Lower leg skin (tissue), 4 donors: ENCODE measurements around the gene ZMAT3. TPM values are rescaled to one million over a fixed set of nuclear protein-coding genes. Genes with fewer than 3 reads are reported as not detected.
"Not testable (repeated sequence)": the region's sequence is repeated elsewhere in the genome, so short reads cannot be mapped to it uniquely, and the experiment has no call there.

Experiments used
- DNase-seq, 2 donors: peaks; one replicate each; pipeline ENCODE4 v3.0.0-alpha.2; 2019; ENCODE audit warnings: low spot score in 2 of 2
- H3K4me3 ChIP-seq: fragments of 200-600 bp; sonication (generic); 2 replicates; pipeline ENCODE4 v1.5.1; 2017; ENCODE audit warnings: mild to moderate bottlenecking, low read depth; ENCODE audit not compliant: poor library complexity, severe bottlenecking
- POLR2A ChIP-seq, 2 donors: fragments of 450-650 bp; IDR thresholded peaks; one replicate each; pipeline ENCODE4 v1.6.1; 2016 to 2017; ENCODE audit warnings: antibody characterized with exemption in 2 of 2, mild to moderate bottlenecking in 1 of 2, moderate library complexity in 1 of 2
- WGBS, 2 donors: methylation state at CpG; one replicate each; pipeline ENCODE4 v1.1.5; 2018; 5-methylcytosine and 5-hydroxymethylcytosine counted together
- intact Hi-C: fragments of 100-400 bp; cut with DNase I; formaldehyde crosslinking; loops from one replicate; pipeline ENCODE4 v1.15.0; 2023; ENCODE audit warnings: low total_unique reads
- total RNA-seq, 4 donors: library from RNA; depleted of rRNA; stranded (reverse); fragments of >200 nt; gene quantifications; one replicate each; pipeline ENCODE4 v1.1.0, GENCODE V29; 2016
- TF ChIP-seq, protein P1 (sequence below), 3 donors: fragments of 450-650 bp; IDR thresholded peaks; one replicate each; pipeline ENCODE4 v1.5.1; 2016; ENCODE audit warnings: antibody characterized with exemption in 3 of 3, mild to moderate bottlenecking in 3 of 3, moderate library complexity in 2 of 3

Gene ZMAT3
- total RNA-seq, 4 donors from 2014 or later = 6.3 to 11.2 (median 10.2) TPM

GRCh38 chr3:179038216-179038898 lies 33.3 kb downstream of the ZMAT3 start:
- TF ChIP-seq, protein P1, sequence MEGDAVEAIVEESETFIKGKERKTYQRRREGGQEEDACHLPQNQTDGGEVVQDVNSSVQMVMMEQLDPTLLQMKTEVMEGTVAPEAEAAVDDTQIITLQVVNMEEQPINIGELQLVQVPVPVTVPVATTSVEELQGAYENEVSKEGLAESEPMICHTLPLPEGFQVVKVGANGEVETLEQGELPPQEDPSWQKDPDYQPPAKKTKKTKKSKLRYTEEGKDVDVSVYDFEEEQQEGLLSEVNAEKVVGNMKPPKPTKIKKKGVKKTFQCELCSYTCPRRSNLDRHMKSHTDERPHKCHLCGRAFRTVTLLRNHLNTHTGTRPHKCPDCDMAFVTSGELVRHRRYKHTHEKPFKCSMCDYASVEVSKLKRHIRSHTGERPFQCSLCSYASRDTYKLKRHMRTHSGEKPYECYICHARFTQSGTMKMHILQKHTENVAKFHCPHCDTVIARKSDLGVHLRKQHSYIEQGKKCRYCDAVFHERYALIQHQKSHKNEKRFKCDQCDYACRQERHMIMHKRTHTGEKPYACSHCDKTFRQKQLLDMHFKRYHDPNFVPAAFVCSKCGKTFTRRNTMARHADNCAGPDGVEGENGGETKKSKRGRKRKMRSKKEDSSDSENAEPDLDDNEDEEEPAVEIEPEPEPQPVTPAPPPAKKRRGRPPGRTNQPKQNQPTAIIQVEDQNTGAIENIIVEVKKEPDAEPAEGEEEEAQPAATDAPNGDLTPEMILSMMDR (IDR thresholded peaks at IDR 0.05) = no peak
- no peak for TF ChIP-seq POLR2A (IDR thresholded peaks at IDR 0.05)
- WGBS, 2 donors = 79 to 91% methylated on average over 12 of the region's 12 CpGs
- intact Hi-C loops = no loop called here
- no peak overlapping the region for H3K4me3 ChIP-seq
- DNase-seq = no peak

DNA sequence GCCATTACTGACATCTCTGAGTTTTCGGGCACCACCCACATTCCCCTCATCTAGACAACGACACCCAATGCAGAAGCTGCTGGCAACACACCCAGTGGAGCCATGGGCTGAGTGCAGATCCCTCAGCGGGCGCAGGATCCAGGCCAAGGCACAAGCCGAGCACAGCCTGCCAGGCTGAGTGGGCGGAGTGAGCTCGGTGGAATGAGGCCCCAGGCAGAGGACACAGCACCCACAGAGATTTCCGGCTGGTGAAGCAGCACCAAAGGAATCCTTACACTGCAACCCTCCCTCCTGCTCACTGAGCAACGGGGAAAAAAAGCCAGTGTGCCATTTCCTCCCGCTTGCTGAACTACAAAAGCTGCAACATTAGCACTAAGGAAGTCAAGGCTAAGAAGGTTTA lies 34.3 kb downstream of the ZMAT3 start:
- H3K4me3 ChIP-seq = no peak overlapping the region
- TF ChIP-seq, protein P1 (IDR thresholded peaks at IDR 0.05) = no peak
- no peak for TF ChIP-seq POLR2A (IDR thresholded peaks at IDR 0.05)
- intact Hi-C loops = no loop called here
- 31 to 35% methylated on average over 10 of the region's 10 CpGs for WGBS, 2 donors
- peak; percentile 49 to 91 for DNase-seq

DNA sequence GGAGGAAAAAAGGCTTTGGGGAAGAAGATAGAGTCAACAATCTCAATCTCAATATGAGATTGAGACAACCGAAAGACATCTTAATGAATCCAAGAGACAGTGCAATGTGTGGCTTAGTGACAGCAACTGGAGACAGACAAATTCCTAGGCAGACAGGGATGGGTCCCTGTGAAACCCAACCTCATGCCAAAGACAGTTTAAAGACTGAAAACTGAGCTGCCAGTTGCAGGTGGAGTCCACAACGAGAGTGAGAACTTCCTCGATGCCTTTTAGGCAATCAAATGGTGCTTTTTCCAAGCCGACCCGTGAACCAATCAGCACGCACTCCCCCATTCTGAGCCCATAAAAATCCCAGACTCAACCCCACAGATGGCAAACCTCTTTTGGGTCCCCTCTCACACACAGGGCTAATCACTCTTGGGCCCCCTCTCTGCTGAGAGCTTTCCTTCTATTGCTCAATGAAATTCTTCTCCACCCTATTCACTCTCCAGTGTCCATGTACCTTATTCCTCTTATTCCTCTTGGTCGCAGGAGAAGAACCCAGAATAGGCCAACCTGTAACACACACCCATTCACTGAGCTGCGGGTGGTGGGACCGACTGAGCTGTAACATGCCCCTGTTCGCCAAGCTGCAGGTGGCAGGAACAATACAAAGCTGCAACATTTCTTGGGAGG lies 34.8 kb downstream of the ZMAT3 start:
- no peak for TF ChIP-seq POLR2A (IDR thresholded peaks at IDR 0.05)
- TF ChIP-seq, protein P1 (IDR thresholded peaks at IDR 0.05) = no peak

GRCh38 chr3:179036226-179036625 lies 35.4 kb downstream of the ZMAT3 start:
- DNase-seq = no peak
- WGBS, 2 donors = 63 to 76% methylated on average over 2 of the region's 2 CpGs
- no peak overlapping the region for H3K4me3 ChIP-seq
- intact Hi-C loops = no loop called here
- no peak for TF ChIP-seq POLR2A (IDR thresholded peaks at IDR 0.05)
- TF ChIP-seq, protein P1 (IDR thresholded peaks at IDR 0.05) = no peak

More for the DNA sequence above, 34.8 kb downstream of the ZMAT3 start:
- 63 to 69% methylated on average over 10 of the region's 10 CpGs for WGBS, 2 donors
- intact Hi-C loops = no loop called here
- no peak for DNase-seq
- no peak overlapping the region for H3K4me3 ChIP-seq

- DNase-seq = no peak
- no peak for TF ChIP-seq POLR2A (IDR thresholded peaks at IDR 0.05)
- TF ChIP-seq, protein P1 (IDR thresholded peaks at IDR 0.05) = no peak
- intact Hi-C loops = no loop called here
- WGBS, 2 donors = 79 to 80% methylated on average over 3 of the region's 3 CpGs
- no peak overlapping the region for H3K4me3 ChIP-seq
Observed at GRCh38 chr3:179035232-179035631, 36.4 kb downstream of the ZMAT3 start.

- 49 to 69% methylated on average over 5 of the region's 5 CpGs for WGBS, 2 donors
- H3K4me3 ChIP-seq, DNase-seq, intact Hi-C loops: not testable (repeated sequence)
Observed at GRCh38 chr3:179033304-179033657, 38.3 kb downstream of the ZMAT3 start.

DNA sequence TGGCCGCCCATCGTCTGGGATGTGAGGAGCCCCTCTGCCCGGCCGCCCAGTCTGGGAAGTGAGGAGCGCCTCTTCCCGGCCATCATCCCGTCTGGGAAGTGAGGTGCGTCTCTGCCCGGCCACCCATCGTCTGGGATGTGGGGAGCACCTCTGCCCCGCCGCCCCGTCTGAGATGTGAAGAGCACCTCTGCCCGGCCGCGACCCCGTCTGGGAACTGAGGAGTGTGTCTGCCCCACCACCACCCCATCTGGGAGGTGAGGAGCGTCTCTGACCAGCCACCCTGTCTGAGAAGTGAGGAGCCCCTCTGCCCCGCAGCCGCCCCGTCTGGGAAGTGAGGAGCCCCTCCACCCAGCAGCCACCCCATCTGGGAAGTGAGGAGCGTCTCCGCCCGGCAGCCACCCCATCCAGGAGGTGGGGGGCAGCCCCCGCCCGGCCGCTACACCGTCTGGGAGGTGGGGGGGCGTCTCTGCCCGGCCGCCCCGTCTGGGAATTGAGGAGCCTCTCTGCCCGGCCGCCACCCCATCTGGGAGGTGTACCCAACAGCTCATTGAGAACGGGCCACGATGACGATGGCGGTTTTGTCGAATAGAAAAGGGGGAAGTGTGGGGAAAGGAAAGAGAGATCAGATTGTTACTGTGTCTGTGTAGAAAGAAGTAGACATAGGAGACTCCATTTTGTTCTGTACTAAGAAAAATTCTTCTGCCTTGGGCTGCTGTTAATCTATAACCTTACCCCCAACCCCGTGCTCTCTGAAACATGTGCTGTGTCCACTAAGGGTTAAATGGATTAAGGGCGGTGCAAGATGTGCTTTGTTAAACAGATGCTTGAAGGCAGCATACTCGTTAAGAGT lies 38.9 kb downstream of the ZMAT3 start:
- DNase-seq, H3K4me3 ChIP-seq, intact Hi-C loops: not testable (repeated sequence)
- WGBS, 2 donors = 84 to 90% methylated on average over 24 to 42 of the region's 42 CpGs
